ENCODE data around the gene OR51A2.

The OR51A2 gene

DNA sequence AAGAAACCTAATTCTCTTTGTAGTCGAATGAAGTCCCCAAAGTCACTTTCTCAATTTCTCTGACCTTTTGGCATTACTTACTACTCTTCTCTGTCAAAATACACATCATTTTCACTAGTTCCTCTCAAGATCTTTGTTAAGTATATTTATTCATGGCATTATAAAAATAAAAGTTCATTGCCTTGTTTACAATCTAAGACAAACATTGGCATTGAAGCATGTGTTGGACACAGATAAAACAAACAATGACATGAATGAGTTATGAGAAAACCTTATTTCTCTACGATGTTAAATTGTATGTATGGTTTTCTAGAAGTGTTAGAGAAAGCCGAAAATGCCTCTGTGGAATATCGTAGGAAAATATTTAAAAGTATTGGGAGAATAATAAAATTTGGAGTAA, 22.8 kb downstream of the OR51A2 start:
- no peak for DNase-seq (ENCODE audit: low spot score)
- in situ Hi-C loops (cut with MboI; ENCODE audit: low sequenced_read_pairs, unreplicated experiment) = no loop called here
- TF ChIP-seq, protein P1, sequence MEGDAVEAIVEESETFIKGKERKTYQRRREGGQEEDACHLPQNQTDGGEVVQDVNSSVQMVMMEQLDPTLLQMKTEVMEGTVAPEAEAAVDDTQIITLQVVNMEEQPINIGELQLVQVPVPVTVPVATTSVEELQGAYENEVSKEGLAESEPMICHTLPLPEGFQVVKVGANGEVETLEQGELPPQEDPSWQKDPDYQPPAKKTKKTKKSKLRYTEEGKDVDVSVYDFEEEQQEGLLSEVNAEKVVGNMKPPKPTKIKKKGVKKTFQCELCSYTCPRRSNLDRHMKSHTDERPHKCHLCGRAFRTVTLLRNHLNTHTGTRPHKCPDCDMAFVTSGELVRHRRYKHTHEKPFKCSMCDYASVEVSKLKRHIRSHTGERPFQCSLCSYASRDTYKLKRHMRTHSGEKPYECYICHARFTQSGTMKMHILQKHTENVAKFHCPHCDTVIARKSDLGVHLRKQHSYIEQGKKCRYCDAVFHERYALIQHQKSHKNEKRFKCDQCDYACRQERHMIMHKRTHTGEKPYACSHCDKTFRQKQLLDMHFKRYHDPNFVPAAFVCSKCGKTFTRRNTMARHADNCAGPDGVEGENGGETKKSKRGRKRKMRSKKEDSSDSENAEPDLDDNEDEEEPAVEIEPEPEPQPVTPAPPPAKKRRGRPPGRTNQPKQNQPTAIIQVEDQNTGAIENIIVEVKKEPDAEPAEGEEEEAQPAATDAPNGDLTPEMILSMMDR (IDR thresholded peaks at IDR 0.05; ENCODE audit: borderline replicate concordance, control extremely low read depth, extremely low read depth, insufficient read depth, missing control alignments) = no peak

DNA sequence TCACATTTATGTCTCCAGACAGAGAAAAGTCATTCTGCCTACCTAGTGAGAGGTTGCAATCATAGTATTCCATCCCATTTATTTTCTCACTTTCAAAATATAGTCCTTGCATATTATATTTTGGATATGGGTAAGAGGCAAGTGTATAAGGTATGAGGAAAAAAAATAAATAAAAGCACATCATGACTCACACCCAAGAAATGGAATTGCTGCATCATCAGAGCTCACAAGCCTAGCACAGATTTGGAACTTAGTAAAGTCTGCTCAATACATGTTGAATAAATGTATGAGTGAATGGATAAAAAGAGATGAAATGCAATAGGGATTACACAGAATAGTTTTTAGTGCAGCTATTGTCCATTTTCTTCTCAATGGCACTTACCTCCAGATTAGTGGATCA, 28.9 kb downstream of the OR51A2 start:
- TF ChIP-seq, protein P1 (IDR thresholded peaks at IDR 0.05; ENCODE audit: borderline replicate concordance, control extremely low read depth, extremely low read depth, insufficient read depth, missing control alignments) = no peak
- in situ Hi-C loops (cut with MboI; ENCODE audit: low sequenced_read_pairs, unreplicated experiment) = no loop called here
- no peak for DNase-seq (ENCODE audit: low spot score)

DNA sequence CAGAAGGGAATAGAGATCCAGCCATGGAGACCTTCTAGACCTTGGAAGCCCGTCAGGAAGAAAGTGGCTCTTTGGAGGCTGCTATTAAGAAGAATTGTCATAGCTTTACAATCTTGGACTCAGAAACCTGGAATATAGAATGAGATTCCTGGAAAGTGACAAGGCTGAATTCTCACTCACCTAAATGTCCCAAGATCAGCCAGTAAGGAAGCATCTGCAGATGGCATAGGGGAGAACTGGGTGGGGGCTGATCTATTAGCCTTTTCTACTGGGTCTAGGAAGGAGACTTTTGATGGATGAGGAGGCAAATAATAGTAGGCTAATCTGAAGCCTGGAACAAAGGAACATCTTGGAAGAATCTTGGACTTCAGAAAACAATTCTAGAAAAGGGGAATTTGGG, 31.3 kb downstream of the OR51A2 start, which contains the start of gene OR51G1:
TSS of gene OR51G1 (minus strand) at position 101 of the 400 bp plus-strand sequence. CDS start at position 101, 0 bp downstream.
- in situ Hi-C loops (cut with MboI; ENCODE audit: low sequenced_read_pairs, unreplicated experiment) = no loop called here
- DNase-seq (ENCODE audit: low spot score) = no peak
- TF ChIP-seq, protein P1 (IDR thresholded peaks at IDR 0.05; ENCODE audit: borderline replicate concordance, control extremely low read depth, extremely low read depth, insufficient read depth, missing control alignments) = no peak

DNA sequence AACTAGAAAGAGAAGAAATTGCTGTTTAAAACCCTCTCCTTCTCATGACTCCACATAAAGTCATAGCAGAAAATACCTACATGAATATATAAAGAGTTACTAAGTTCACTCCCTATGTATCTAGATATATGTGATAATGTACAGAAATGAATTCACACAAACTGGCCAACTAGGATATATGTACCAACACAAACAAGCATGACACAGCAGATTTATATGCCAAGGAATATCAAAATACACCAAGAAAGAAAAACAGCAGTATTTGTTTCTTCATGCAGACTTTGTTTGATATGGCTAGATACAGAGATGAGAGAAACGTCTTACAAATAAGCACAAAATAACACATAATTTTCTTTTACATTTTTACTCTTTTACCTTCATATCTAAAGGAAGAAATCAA, 33.2 kb downstream of the OR51A2 start:
- TF ChIP-seq, protein P1 (IDR thresholded peaks at IDR 0.05; ENCODE audit: borderline replicate concordance, control extremely low read depth, extremely low read depth, insufficient read depth, missing control alignments) = no peak
- in situ Hi-C loops (cut with MboI; ENCODE audit: low sequenced_read_pairs, unreplicated experiment) = no loop called here
- DNase-seq (ENCODE audit: low spot score) = no peak

DNA sequence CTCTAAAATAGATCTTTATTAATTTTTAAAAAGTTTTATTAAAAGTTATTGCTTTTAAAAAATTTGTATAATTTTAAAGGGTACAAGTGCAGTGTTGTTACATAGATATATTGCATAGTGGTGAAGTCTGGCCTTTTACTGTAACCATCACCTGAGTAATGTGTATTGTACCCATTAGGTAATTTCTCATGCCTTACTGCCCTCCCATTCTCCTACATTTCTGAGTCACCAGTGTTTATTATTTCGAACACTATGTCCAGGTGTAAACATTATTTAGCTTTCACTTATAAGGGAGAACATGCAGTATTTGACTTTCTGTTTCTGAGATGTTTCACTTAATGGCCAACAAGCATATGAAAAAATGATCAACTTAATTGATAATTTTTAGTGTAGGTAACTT, 33.7 kb downstream of the OR51A2 start:
- TF ChIP-seq, protein P1 (IDR thresholded peaks at IDR 0.05; ENCODE audit: borderline replicate concordance, control extremely low read depth, extremely low read depth, insufficient read depth, missing control alignments) = no peak
- no peak for DNase-seq (ENCODE audit: low spot score)
- in situ Hi-C loops (cut with MboI; ENCODE audit: low sequenced_read_pairs, unreplicated experiment) = no loop called here

DNA sequence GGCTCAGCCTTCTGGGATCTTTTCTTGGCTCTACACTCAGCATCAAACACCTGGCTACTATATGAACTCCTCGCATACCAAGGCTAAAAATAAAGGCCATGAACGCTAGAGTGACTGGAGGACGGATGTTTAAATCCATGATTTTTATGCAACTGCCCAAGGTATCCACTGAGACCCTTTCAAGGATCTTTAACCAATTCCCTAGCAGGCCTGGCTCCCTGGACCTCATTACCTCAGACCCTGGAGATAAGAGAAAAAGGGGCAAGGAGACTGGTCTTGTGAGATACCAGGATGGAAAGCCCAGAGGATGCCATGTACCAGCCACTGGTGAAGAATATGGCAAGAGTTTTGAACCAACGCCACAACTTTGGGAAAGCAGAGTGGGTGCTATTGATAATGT, 36.3 kb downstream of the OR51A2 start, which contains the start of gene OR51G2:
TSS of gene OR51G2 (minus strand) at position 101 of the 400 bp plus-strand sequence. CDS start 3,687 bp downstream, outside the sequence.
- no peak for DNase-seq (ENCODE audit: low spot score)
- TF ChIP-seq, protein P1 (IDR thresholded peaks at IDR 0.05; ENCODE audit: borderline replicate concordance, control extremely low read depth, extremely low read depth, insufficient read depth, missing control alignments) = no peak
- in situ Hi-C loops (cut with MboI; ENCODE audit: low sequenced_read_pairs, unreplicated experiment) = no loop called here
